Ovary (tissue), 3 donors: Measurements from ENCODE around the gene OR2AT4.

Experiments
- CTCF ChIP-seq, 3 donors: fragments of 450-650 bp in 2 of 3; fragments of 200-600 bp in 1 of 3; IDR thresholded peaks; one replicate each; pipeline versions ENCODE4 v1.5.1 to v1.8.0; 2016 to 2022; ENCODE audit warnings: antibody characterized with exemption in 3 of 3, mild to moderate bottlenecking in 1 of 3
- POLR2A ChIP-seq: fragments of 450-650 bp; IDR thresholded peaks from one replicate; pipeline ENCODE4 v1.6.1; 2017; ENCODE audit warnings: antibody characterized with exemption, mild to moderate bottlenecking, moderate library complexity
- donor health status: DM: no; HTN: no; CAD: no.

- TF ChIP-seq CTCF (IDR thresholded peaks at IDR 0.05) = no peak
- no peak for TF ChIP-seq POLR2A
These were observed 18.4 kb downstream of the OR2AT4 start for GRCh38 chr11:75078233-75078632.
